HEK293T (cell line): ENCODE measurements around the gene C2orf81.

Experiments used
- CTCF ChIA-PET: fragments of 350-600 bp; formaldehyde crosslinking; extraction: SDS; loops from one replicate; lab custom pipeline; 2021; ENCODE audit warnings: antibody characterized with exemption, inconsistent platforms; lab: Yijun Ruan, JAX
- POLR2A ChIA-PET: fragments of 350-600 bp; formaldehyde crosslinking; extraction: SDS; loops from one replicate; lab custom pipeline; 2020; ENCODE audit warnings: antibody characterized with exemption, inconsistent platforms; lab: Yijun Ruan, JAX
- DNase-seq: peaks from one replicate; pipeline ENCODE4 v3.0.0; 2012; ENCODE audit warnings: mixed read lengths; ENCODE audit errors: extremely low spot score
- ARNT ChIP-seq: fragments of 450-650 bp; IDR thresholded peaks from 2 replicates; pipeline ENCODE4 v1.6.1; 2017; ENCODE audit warnings: mild to moderate bottlenecking
- BHLHE40 ChIP-seq: fragments of 450-650 bp; IDR thresholded peaks from 2 replicates; pipeline ENCODE4 v1.6.1; 2016; ENCODE audit warnings: mild to moderate bottlenecking, moderate library complexity, borderline replicate concordance
- CTBP1 ChIP-seq: fragments of 450-650 bp; IDR thresholded peaks from 2 replicates; pipeline ENCODE4 v1.6.1; 2016; ENCODE audit warnings: borderline replicate concordance
- ELF4 ChIP-seq: fragments of 450-650 bp; IDR thresholded peaks from 2 replicates; pipeline ENCODE4 v1.6.1; 2017; ENCODE audit warnings: antibody characterized with exemption
- FOXA1 ChIP-seq: fragments of 450-650 bp; IDR thresholded peaks from 2 replicates; pipeline ENCODE4 v1.6.1; 2016; ENCODE audit warnings: mild to moderate bottlenecking
- FOXK2 ChIP-seq: fragments of 450-650 bp; IDR thresholded peaks from 2 replicates; pipeline ENCODE4 v1.6.1; 2016; ENCODE audit warnings: mild to moderate bottlenecking
- FOXM1 ChIP-seq: fragments of 450-650 bp; IDR thresholded peaks from 2 replicates; pipeline ENCODE4 v1.6.1; 2017; ENCODE audit warnings: mild to moderate bottlenecking, borderline replicate concordance
- HDGF ChIP-seq: fragments of 450-650 bp; IDR thresholded peaks from 2 replicates; pipeline ENCODE4 v1.6.1; 2017; ENCODE audit warnings: antibody characterized with exemption, borderline replicate concordance
- L3MBTL2 ChIP-seq: fragments of 450-650 bp; conservative IDR thresholded peaks from 2 replicates; pipeline ENCODE4 v1.6.1; 2016; ENCODE audit warnings: mild to moderate bottlenecking
- LEF1 ChIP-seq: fragments of 450-650 bp; IDR thresholded peaks from 2 replicates; pipeline ENCODE4 v1.6.1; 2017; ENCODE audit warnings: mild to moderate bottlenecking, borderline replicate concordance
- NFRKB ChIP-seq: fragments of 450-650 bp; IDR thresholded peaks from 2 replicates; pipeline ENCODE4 v1.6.1; 2016; ENCODE audit warnings: mild to moderate bottlenecking, moderate library complexity
- PKNOX1 ChIP-seq: fragments of 450-650 bp; IDR thresholded peaks from 2 replicates; pipeline ENCODE4 v1.6.1; 2016
- SP1 ChIP-seq: fragments of 450-650 bp; IDR thresholded peaks from 2 replicates; pipeline ENCODE4 v1.6.1; 2017
- SUZ12 ChIP-seq: fragments of 450-650 bp; IDR thresholded peaks from 2 replicates; pipeline ENCODE4 v1.6.1; 2016; ENCODE audit warnings: mild to moderate bottlenecking
- TARDBP ChIP-seq: fragments of 450-650 bp; IDR thresholded peaks from 2 replicates; pipeline ENCODE4 v1.6.1; 2016
- ZNF384 ChIP-seq: fragments of 450-650 bp; IDR thresholded peaks from 2 replicates; pipeline ENCODE4 v1.6.1; 2016

Gene C2orf81

GRCh38 chr2:74458938-74459363, 37.5 kb upstream of the C2orf81 start:
- TF ChIP-seq ELF4 (no peak), ZNF384 (no peak), BHLHE40 (no peak), FOXA1 (no peak), TARDBP (no peak), L3MBTL2 (no peak), SP1 (no peak), NFRKB (no peak)
- ChIA-PET CTCF (interaction anchor here (1.0 kb wide), 1 partner anchor 25 kb away, joined by 3 read pairs; no protein-coding TSS in a partner anchor), POLR2A (interaction anchor here (1.1 to 8.2 kb wide), 15 partner anchors 9 to 133 kb away, joined by 3 to 81 read pairs (median 10); partner anchors contain the start of genes AUP1, C2orf81, CCDC142 and HTRA2)
- DNase-seq = no peak

GRCh38 chr2:74458132-74458937, 36.9 kb upstream of the C2orf81 start, which contains the start of gene WBP1:
Gene WBP1 (plus strand): TSS chr2:74458438. CDS start chr2:74458603, 165 bp downstream.
- TF ChIP-seq FOXM1 (peak; percentile 69; the same call in 1 of the 2 replicates), PKNOX1 (peak; percentile 100), SP1 (no peak), L3MBTL2 (0 out of 2 replicates have a peak, but pooled peaks have one; percentile 19)
- ChIA-PET POLR2A (interaction anchor here (0.5 to 8.2 kb wide), 21 partner anchors 10 to 197 kb away, joined by 3 to 81 read pairs (median 6); partner anchors contain the start of genes AUP1, C2orf81, CCDC142 and HTRA2), CTCF (interaction anchor here (1.0 kb wide), 2 partner anchors 25 to 73 kb away, joined by 3 read pairs; no protein-coding TSS in a partner anchor)
- DNase-seq = peak; percentile 93

- TF ChIP-seq HDGF = no peak
- TF ChIP-seq FOXK2 = no peak
- TF ChIP-seq ELF4 = no peak
- no peak for TF ChIP-seq L3MBTL2
- TF ChIP-seq TARDBP = no peak
- no peak for TF ChIP-seq ARNT
- ChIA-PET POLR2A (interaction anchor here (0.5 to 8.2 kb wide), 20 partner anchors 10 to 196 kb away, joined by 3 to 81 read pairs (median 6); partner anchors contain the start of genes AUP1, C2orf81, CCDC142 and HTRA2), CTCF (interaction anchor here (1.0 kb wide), 2 partner anchors 26 to 74 kb away, joined by 3 read pairs; no protein-coding TSS in a partner anchor)
- peak; percentile 28 for DNase-seq
These were observed 36.2 kb upstream of the C2orf81 start for GRCh38 chr2:74457549-74458131.

- peak; percentile 16 for DNase-seq
- TF ChIP-seq TARDBP = no peak
- no peak for TF ChIP-seq CTBP1
- no peak for TF ChIP-seq HDGF
- no peak for TF ChIP-seq SP1
- TF ChIP-seq NFRKB = no peak
- no peak for TF ChIP-seq PKNOX1
- TF ChIP-seq FOXK2 = no peak
- no peak for TF ChIP-seq ZNF384
- TF ChIP-seq L3MBTL2 = no peak
- TF ChIP-seq FOXA1 = no peak
- TF ChIP-seq BHLHE40 = no peak
- TF ChIP-seq LEF1 = no peak
- no peak for TF ChIP-seq ARNT
- POLR2A ChIA-PET = interaction anchor here (0.8 to 8.2 kb wide), 11 partner anchors 10 to 66 kb away, joined by 3 to 81 read pairs (median 9); partner anchors contain the start of genes C2orf81, CCDC142, MRPL53 and TTC31
- CTCF ChIA-PET = no interaction called here
These were observed 35.7 kb upstream of the C2orf81 start for GRCh38 chr2:74457129-74457548.

GRCh38 chr2:74454654-74455511, 33.5 kb upstream of the C2orf81 start, which contains the start of gene INO80B:
Gene INO80B (plus strand): TSS chr2:74455087. CDS start chr2:74455117, 30 bp downstream.
- no peak for TF ChIP-seq FOXA1
- peak; percentile 77 for TF ChIP-seq NFRKB
- peak; percentile 88 for TF ChIP-seq ELF4
- TF ChIP-seq CTBP1 = peak; percentile 88
- TF ChIP-seq PKNOX1 = peak; percentile 66
- peak; percentile 27 for TF ChIP-seq L3MBTL2
- TF ChIP-seq SUZ12 = no peak
- TF ChIP-seq ARNT = no peak
- no peak for TF ChIP-seq LEF1
- POLR2A ChIA-PET = interaction anchor here (0.8 to 8.2 kb wide), 14 partner anchors 10 to 135 kb away, joined by 3 to 81 read pairs (median 5); partner anchors contain the start of genes AUP1, C2orf81, HTRA2 and MOGS

More at GRCh38 chr2:74454654-74455511, 33.5 kb upstream of the C2orf81 start, which contains the start of gene INO80B:
- peak; percentile 82 for DNase-seq
- CTCF ChIA-PET = interaction anchor here (1.0 kb wide), 1 partner anchor 54 kb away, joined by 3 read pairs; no protein-coding TSS in a partner anchor
